Thyroid gland (tissue), 4 donors: Measurements from ENCODE around the gene CAPN13.

ENCODE experiments used
- POLR2A ChIP-seq, 2 donors: fragments of 450-650 bp; IDR thresholded peaks; one replicate each; pipeline ENCODE4 v1.6.1; 2017; ENCODE audit warnings: antibody characterized with exemption in 2 of 2, mild to moderate bottlenecking in 2 of 2, moderate library complexity in 1 of 2
- TF ChIP-seq, protein P1 (sequence below), 6 experiments: fragments of 200-600 bp in 3 of 6; fragments of 450-650 bp in 3 of 6; sonication (generic) in 3 of 6; IDR thresholded peaks; one replicate each; pipeline ENCODE4 v1.5.1; 2016 to 2019; ENCODE audit warnings: antibody characterized with exemption in 6 of 6, mild to moderate bottlenecking in 2 of 6, inconsistent platforms in 1 of 6, moderate library complexity in 1 of 6

DNA sequence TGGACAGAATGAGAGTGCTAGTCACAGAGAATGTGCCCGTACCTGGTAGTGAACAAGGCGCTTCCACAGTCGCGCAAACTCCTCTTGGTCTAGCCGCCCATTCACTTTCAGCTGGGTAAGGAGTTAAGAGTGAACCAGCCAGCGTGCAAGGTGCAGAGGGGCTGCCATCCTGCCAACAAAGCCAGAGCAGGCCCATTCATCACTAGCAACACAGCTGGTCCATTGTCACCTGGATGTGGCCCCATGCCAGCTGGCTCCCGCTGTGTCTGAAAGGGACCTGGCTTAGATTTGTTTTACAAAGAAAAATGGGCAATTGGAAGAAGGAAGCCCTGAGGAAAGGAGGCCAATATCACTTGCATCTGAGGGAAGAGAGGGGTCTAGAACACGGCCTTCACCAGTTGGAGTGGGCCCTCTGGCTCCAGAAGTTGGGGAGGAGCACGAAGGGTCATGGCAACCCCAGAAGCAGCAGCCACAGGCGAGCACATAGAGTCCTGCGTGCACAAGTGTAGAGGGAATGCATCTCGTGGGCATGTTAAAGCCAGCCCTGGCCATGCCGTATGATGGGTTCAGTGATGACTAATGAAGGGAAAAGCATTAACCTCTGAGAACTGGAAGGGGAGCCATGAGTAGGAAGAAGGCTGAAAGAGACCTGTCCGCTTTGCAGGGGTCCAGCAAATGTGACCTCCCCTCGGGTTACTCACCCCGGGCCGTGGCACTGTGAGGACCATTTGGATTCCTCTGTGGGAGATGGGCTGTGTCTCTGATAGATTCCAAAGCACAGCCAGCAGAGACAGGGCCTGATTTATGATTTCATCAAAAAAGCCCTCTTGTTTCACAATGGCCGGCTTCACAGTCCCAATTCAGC, 70.6 kb downstream of the CAPN13 start:
- TF ChIP-seq, protein P1, sequence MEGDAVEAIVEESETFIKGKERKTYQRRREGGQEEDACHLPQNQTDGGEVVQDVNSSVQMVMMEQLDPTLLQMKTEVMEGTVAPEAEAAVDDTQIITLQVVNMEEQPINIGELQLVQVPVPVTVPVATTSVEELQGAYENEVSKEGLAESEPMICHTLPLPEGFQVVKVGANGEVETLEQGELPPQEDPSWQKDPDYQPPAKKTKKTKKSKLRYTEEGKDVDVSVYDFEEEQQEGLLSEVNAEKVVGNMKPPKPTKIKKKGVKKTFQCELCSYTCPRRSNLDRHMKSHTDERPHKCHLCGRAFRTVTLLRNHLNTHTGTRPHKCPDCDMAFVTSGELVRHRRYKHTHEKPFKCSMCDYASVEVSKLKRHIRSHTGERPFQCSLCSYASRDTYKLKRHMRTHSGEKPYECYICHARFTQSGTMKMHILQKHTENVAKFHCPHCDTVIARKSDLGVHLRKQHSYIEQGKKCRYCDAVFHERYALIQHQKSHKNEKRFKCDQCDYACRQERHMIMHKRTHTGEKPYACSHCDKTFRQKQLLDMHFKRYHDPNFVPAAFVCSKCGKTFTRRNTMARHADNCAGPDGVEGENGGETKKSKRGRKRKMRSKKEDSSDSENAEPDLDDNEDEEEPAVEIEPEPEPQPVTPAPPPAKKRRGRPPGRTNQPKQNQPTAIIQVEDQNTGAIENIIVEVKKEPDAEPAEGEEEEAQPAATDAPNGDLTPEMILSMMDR (IDR thresholded peaks at IDR 0.05) = no peak
- TF ChIP-seq POLR2A (IDR thresholded peaks at IDR 0.05) = no peak
